IPS-11a (cell line): ENCODE results near the gene PACSIN2.
"Not testable (repeated sequence)": the region's sequence is repeated elsewhere in the genome, so short reads cannot be mapped to it uniquely, and the experiment has no call there.

Source experiments
- H3K4me3 ChIP-seq: one replicate; pipeline ENCODE4 v1.5.1; 2013; ENCODE audit warnings: low read depth, low read length, control low read depth

Gene PACSIN2

DNA sequence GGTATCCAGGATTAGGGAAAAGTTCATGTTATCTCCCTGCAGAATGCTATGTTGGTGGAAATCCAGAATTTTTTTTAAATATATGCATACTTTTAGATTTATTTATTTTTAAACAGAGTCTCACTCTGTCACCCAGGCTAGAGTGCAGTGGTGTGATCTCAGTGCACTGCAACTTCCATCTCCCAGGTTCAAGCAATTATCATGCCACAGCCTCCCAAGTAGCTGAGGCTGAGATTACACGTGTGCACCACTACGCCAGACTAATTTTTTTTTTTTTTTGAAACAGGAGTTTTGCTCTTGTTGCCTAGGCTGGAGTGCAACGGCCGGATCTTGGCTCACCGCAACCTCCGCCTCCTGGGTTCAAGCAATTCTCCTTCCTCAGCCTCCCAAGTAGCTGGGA, 2.6 kb downstream of the PACSIN2 start:
- H3K4me3 ChIP-seq, result no peak overlapping the region

DNA sequence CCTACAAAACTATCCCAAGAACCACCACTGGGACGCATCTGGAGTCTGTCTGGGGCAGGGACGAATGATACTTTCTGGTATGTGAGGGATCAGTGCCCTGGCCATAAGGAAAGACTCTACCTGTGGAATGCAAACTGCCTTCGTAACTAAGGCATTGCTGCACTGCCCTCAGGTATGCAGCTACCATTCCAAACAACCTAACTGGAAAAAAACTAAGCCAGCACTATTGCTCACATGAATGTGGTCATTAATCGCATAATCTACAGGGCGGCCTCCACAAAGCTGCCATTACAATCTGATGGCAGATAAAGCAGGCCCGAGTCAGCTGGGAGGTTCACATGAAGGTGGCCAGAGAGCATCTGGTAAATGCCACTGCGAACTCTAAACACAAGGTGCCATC, 3.9 kb downstream of the PACSIN2 start:
- no peak overlapping the region for H3K4me3 ChIP-seq

DNA sequence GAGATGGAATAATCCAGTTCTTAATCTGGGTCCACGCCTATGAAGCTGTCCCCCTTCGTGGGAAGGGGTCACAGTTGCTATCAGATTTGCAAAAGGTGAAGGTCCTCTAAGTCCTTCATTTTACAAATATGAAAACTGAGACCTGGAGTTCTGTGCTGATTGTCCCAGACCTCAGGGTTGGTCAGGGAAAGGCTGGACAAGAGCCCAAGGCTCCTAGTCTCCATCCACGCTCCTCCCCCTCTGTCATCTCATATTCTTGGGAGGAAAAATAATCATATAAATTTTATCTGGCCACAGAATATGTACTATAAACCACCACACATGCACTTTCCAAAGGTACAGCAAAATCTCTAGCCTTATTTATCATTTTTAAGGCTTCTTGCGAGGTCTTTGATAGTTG, 5.5 kb downstream of the PACSIN2 start:
- no peak overlapping the region for H3K4me3 ChIP-seq

DNA sequence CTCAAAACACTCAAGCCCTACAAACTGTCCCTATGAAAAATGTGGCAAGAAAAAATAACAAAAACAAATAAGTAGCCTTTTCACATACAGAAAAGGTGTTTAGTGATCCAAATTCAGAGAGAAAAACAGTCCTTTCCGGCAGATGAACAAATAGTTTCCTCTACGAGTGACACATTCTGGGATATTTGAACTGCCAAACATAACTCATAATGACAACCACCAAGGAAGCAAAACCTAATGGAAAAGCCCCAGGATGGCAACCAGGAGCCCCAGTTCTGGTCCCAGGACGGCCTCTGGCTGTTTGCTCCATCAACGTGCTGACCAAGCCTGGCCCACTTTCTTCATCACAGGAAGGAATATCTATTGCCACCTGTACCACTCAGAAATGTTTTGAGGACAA, 6.0 kb downstream of the PACSIN2 start:
- no peak overlapping the region for H3K4me3 ChIP-seq

DNA sequence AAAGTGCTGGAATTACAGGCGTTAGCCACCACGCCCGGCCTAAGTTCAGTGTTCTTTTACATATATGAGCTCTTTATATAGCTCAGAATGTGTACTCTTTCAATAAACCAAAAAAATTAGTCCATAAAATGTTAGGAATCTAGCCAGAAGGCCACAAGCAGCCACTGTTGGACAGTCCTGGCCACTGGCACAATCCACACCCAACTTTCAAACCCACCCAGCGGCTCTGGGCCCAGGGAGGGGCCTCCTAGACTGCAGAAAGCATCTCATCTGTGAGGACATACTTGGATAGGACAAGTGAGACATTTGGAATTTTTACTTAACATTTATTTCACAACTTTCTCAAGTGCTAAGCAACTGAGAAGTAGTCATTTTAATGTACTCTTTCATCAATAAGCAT, 6.4 kb downstream of the PACSIN2 start:
- no peak overlapping the region for H3K4me3 ChIP-seq

DNA sequence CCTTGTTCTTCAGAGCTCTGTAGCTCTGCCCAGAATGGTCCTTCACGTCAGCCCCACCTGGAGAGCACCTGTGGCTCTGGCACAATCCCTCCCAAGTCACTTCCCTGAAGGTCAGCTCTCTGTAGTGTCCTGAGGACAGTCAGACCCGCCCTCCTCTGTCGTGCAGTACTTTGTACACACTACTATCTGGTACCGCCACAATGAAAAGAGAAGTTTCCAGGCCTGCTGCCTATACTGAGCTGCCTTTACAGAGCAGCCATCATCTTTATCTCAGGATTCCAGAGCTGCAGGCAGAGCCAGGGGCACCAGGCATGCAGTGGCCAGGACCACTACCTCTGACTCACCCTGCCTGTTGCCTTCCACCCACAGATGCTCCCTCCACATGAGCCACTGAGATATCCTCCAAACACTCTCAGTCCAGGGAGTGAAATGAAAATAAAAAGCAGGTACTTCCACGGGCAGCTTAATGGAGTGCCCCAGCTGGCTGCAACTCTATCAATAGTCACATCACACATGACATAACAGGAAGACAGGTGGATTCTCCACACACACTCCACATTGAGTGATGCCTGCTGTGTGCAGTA, 7.3 kb downstream of the PACSIN2 start:
- H3K4me3 ChIP-seq, result no peak overlapping the region

DNA sequence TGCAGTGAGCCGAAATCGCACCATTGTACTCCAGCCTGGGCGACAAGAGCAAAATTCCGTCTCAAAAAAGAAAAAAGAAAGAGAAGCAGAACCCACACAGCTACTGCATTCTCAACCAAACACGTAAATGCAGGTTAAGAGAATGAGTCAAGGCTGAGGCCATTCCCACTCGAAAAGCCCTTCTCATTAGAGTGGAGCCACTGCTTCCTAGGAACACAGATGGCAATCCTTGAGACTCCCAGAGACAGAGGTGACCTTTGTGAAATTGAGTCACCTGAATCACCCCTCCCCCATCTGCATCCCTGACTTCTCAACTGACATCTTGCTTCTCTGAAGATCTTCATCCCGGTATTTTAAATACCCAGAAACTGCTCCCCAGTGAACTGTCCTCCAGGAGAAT, 8.2 kb downstream of the PACSIN2 start:
- H3K4me3 ChIP-seq, result no peak overlapping the region

DNA sequence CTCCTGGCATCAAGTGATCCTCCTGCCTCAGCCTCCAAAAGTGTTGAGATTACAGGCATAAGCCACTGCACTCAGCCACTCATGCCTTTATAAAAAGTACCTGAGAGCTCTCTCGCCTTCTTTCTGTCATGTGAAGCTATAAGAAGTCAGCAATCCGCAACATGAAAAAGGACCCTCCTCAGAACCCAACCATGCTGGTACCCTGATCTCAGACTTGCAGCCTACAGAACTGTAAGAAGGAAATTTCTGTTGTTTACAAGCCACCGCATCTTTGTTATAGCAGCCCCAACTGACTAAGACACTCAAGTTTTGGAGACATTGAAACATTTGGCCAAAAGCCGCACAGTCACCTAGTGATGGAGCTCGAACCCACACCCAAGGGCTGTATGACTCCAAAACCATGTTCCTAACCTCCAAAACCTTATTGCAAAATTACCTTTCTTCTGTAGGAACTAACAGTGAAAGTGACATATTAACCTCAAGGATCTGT, 8.9 kb downstream of the PACSIN2 start:
- no peak overlapping the region for H3K4me3 ChIP-seq

DNA sequence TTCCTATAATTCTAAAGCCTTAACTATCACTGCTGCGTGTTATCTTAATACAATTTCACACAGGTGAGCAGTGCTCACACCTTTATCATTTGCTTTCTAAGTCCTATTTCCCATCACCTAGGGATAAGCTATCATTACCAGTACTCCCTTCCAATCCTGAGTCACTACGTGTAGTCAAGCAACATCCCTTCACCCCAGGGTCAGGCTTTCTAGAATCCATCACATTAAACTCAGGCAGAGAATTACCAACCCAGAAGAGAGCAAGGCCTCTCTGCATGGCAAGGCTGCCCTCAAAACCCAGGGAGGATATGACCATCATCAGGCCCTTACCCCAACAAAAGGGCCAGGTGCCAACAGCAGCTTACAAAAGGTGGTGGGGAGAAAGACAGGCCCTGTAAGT, 9.8 kb downstream of the PACSIN2 start:
- no peak overlapping the region for H3K4me3 ChIP-seq

DNA sequence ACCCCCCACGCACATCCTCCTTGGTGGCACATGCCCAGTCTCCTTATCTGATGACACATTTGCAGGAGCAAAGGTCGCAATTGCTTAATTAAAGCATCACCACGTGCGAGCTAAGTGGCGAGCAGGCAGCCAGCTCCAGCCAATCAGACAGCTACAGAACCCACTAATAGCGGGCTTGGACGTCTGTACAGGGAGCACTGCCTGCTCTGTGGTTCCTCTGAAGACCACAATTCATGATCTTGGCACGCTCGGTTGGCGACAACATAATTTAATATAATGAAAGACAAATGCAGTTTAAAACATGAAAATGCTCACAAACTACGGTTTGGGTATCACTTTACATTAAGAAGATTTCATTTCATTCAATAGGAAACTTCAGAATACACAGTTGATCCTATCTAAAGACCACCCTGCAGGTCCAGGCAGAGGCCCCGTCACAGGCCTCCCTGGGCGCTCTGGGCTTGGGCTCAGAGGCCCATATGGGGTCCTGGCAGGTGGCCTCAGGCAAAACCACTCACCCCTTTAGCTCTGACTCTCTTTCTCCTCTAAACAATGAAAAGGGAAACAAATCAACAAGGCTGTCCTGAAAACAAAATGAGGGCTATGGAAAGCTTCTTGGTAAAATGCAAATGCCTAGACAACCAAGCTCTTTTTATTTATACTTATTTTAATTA, 10.4 kb downstream of the PACSIN2 start:
- H3K4me3 ChIP-seq, result no peak overlapping the region

DNA sequence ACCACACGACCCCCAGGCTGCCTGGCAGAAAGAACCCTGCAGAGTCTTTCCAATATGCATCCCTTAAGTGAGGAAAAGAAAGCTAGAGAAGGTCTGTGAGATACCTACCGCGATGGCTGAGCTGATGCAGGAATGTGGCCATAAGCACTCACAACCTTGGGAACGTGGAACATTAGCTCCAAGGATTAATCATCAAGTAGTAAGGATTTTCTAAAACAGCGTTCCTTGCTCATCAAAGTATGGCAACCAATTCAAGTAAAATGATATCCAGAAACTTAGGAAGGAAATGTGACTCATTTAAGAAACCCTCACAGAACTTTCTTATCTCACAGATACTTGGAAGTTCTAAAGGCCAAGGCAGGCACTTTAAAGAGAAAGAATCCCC, 12.8 kb downstream of the PACSIN2 start:
- H3K4me3 ChIP-seq, result no peak overlapping the region

DNA sequence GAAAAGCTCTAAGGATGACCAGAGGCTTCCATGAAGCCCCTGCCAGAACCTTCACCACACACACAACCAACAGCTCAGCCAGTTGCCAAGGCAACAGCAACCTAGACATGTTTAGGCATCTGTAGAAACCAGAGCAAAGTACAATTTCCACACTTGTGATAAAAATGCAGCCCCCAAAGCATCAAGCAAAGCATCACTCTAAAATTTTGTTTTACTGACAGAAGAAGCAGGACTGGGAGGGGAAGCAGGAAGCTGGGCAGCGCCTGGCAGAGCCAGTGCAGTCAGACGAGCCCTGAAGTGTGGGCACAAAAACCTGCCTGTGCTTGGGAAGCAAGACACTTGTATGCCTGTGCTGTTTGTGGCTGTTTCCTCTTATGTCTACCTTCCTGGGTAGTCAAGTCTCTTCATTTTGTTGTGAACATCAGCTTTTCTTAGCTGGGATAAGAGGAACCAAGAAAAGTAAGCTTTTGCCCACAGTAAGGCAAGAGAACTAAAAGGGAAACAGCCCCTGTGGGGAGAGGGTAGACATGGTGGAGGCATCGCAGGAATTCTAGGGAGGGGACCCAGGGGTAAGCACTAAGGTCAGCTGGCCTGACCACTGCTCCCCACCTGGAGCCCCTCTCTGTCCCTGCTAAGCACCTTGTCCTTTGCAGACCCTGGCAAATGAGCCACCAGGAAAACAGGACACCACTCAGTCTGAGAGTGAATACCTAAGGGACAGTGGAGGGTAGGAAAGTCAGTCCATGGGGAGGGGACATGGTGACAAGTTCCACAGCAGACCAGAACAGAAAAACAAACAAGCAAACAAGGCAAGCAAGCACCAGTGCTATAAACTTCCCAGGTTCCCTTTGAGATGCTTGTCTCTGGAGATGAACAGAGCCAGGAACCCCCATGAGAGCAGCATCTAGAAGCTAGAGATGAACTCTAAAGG, 13.4 kb downstream of the PACSIN2 start:
- no peak overlapping the region for H3K4me3 ChIP-seq

DNA sequence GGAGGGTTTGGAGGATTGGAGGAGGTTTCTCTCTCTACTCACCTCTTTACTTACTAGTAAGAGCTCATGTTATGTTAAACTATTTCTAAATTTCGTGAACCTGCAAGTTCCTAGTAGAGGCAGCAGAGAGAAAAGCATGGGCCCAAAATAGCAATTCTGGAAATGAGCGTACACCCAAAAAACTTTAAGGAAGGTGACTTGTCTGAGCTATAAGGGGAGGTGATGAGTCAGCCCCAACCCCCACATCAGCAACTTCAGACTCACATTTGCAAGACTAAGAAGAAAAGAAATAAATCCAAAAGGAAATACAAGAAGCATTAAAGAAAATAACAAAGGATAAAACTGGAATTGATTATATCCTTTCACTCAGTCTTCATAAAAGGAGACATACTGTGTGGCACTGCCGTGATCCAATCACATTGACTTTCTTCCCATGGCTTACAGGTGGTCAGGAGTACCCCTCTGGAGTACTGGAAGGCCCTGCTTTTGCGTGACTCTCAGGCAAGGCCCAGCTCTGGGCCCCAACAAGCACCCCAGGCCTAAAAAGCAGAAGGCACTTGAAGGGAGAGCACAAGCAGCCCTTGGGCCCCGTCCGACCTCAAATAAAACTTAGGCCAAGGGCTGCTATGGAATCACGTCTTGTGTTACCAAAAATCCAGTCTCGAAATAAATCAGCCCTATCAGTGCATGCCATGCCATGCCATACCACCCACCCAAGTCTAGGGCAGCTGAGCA, 14.3 kb downstream of the PACSIN2 start:
- H3K4me3 ChIP-seq, result no peak overlapping the region

DNA sequence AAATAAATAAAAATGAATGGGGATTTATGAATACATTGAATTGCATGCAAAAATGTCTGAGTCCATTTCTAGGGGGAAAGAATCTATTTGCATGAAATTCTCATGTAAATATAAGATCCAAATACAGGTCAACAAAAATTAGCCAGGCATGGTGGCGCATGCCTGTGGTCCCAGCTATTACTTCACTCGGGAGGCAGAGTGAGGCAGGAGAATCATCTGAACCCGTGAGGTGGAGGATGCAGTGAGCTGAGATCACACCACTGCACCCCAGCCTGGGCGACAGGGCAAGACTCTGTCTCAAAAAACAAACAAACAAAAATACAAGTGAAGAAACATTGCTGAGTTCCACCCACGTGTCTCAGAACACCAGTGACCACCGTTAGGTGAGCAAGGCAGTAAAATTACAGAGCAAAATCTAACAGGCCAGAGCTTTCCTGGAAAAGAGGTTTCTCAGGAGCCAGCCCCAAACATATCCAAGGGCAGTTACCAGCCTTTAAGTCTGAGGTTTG, 17.3 kb downstream of the PACSIN2 start:
- H3K4me3 ChIP-seq, result no peak overlapping the region

DNA sequence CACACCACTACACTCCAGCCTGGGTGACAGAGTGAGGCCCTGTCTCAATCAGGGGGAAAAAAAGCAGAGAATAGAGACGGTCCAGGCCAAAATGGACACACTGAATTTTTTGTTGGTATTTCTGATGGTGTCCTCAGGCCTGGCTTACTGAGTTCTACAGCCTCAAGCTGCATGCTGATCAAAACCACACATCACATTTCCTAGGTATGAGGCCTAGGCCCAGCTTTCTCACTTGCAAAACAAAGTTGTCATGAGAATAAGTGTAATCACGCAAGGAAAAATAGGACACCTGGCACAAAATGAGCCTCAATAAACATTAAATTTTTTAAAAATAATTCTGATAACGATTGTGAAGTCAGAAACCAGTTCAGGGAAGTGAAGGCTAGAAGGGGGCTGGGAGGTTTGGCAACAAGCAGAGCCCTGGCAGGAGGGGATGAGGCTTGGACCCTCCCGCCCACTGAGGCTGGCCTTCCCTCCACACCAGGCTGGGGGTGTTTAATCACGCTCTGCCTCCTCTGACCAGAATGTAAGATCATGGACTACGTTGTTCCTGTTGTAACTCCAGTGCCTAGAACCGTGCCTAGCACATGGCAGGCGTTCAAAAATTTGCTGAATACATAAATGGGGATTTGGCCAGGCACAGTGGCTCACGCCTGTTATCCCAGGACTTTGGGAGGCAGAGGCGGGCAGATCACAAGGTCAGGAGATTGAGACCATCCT, 18.1 kb downstream of the PACSIN2 start:
- no peak overlapping the region for H3K4me3 ChIP-seq

DNA sequence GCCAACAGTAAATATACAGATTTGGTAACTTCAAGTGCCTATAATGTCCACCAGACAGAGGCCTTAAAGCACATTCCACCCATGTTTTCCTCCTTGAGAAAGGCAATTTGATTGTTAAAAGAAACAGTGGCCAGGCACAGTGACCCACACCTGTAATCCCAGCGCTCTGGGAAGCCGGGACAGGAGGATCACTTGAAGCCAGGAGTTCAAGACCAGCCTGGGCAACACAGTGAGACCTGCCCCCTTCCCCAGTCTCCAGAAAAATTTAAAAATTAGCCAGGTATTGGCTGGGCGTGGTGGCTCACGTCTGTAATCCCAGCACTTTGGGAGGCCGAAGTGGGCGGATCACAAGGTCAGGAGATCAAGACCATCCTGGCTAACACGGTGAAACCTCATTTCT, 19.3 kb downstream of the PACSIN2 start:
- H3K4me3 ChIP-seq, result not testable (repeated sequence)

DNA sequence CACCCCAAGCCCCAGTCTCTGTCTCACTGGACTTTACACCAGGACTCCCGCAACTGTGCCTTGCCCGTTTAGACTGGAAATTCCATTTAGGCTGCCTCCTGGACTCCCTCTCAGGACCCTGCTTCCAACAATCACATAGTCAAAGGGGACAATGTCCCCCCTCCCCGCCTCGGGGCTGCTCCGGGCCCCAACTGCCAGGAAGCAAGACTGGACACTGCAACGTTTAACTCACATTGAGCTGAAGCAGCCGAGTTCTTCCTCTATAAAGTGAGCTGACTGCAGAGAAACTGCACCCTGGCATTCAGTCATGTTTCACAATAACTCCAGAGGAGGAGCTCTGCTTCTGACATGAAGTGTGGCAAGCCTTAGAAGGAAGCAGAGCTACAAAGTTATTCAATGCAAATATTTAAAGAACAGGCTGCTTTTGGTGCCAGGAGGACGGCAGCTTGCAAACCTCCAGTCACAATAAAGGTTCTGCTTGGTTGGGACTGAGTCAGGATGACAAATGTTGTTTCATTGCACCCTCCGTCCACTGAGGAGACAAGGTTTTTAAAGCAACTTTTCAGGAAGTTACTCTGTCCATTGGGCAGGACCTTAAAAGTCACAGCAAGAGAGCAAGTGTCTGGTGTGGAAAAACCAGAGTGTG, 19.9 kb downstream of the PACSIN2 start:
- H3K4me3 ChIP-seq, result no peak overlapping the region

DNA sequence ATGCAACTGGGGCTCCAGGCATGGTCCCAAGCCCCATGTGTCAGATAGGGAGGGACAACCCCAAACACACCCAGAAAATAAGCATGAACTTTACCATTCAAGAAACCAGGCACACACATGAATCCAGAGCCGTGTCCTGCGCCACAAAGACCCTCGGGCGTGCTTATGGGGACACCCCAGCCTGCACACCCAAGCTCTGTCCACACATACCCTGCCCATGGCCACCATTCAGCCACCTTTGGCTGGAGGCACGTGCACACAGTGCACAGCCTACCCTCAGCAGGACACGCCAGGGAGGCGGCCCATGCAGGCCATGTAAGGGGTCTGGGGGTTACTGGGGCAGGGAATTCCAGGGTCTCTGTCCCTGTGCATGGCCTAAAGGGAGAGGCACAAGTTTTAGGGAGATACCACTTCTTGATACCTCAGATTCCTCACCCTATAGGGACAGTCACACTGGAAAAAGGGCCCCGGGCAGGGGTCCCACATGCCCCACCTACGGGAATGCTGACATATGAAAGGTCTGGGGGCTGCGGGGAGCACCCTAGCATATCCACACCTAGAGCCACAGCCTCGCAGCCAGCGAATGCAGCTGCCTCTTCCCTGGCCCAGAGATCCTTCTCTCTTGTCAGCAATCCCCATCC, 20.6 kb downstream of the PACSIN2 start:
- H3K4me3 ChIP-seq, result no peak overlapping the region

DNA sequence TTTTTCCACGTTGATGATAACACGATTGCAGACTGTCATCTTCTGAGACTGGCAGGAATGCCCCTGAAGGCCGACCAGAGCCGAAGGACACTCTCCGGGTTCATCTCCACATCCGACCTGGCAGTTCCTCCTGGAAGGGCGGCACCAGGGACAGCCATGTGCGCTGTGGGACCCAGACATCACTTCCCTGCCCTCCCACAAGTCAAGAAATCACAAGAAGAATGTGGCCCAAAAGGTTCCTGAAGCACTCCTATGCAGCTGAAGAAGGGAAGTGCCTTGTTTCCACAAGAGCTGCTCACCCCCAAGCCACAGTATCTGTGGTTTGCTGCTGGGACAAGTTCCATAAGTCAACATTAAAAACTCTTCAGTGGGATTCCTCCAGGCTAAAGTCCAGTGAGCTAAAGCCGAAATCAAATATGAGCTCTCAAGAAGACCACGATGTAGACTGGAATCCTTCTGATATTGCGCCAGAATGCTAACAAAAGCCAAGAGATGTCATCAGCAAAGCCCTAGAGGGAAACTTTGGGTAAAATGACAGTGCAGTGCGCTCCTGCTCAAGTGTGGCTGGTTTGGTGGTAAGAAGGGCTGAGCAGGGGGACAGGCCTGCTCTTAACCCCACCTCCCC, 21.2 kb downstream of the PACSIN2 start:
- no peak overlapping the region for H3K4me3 ChIP-seq
